ENCODE results near the gene ACTG1. TPM values are rescaled to one million over a fixed set of nuclear protein-coding genes. Genes with fewer than 3 reads are reported as not detected.
A peak's percentile ranks its signal among the peaks of the same experiment; 100 is the strongest.

ACTG1 gene
- total and polyA plus RNA-seq, 2 of the 13 experiments (the other 11 are each of a cell fraction or from before 2014, with no cell fraction given) = 973 to 1,138 TPM

DNA sequence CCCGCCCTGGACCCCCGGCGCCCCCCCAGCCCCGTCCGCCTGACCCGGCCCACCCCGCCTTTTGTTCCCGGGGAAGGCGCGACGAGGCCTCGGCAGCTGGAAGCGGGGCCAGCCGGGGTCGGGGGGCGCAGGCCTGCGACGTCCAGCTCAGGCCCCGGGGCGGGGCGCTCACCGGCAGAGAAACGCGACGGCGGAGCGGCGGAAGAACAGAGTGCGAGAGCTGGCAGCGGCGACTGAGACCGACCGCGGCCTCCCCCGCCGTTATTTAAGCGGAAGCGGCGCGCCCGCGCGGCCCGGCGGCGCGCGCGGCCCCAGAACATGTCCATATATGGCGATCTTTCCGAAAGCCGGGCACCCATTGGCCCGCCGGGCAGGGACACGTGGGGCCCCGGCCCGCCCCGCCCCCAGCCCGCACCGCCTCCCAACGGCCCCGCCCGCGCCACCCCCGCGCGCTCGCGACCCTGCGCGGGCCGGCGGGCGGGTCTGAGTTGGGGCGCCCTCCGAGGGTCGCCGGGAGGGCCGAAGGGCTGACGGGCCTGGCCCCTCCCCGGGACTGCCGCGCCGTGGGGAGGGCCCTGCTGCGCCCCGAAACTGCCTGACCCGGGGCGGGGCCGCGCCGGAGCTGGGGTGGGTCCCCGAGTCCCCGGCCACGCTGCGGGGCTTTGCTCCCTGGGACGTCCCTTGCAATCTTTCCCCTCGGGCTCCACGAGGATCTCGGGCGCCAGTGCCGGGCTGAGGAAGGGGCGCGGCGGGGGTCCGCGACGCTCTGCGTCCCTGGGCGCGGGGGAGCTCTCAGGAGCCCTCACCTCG lies at the start of gene ACTG1 (continued):
- TF ChIP-seq GLMP (CRISPR knock-in tag; IDR thresholded peaks at IDR 0.05; ENCODE audit: borderline replicate concordance) (no peak), FOSL1 (CRISPR knock-in tag; IDR thresholded peaks at IDR 0.05; ENCODE audit: borderline replicate concordance) (no peak), HOMEZ (CRISPR knock-in tag; IDR thresholded peaks at IDR 0.05; ENCODE audit: low read depth) (no peak), ZMYM4 (CRISPR knock-in tag; IDR thresholded peaks at IDR 0.05) (peak; percentile 64; the same call in 1 of the 2 replicates), ZNF350 (CRISPR knock-in tag; IDR thresholded peaks at IDR 0.05; ENCODE audit: borderline replicate concordance, low read depth) (no peak), KLF9 (CRISPR knock-in tag; IDR thresholded peaks at IDR 0.05; ENCODE audit: low read depth) (no peak), PTBP1 (IDR thresholded peaks at IDR 0.05; ENCODE audit: low read depth, low read length, poor library complexity, severe bottlenecking) (peak; percentile 17), ZXDC (CRISPR knock-in tag; IDR thresholded peaks at IDR 0.05) (no peak), IKZF4 (CRISPR knock-in tag; IDR thresholded peaks at IDR 0.05; ENCODE audit: borderline replicate concordance, low read depth, not compliant biosample characterization) (no peak), MAZ (IDR thresholded peaks at IDR 0.05; ENCODE audit: borderline replicate concordance, low read depth, low read length) (peak; percentile 58; the same call in 1 of the 2 replicates), MAZ (CRISPR knock-in tag; IDR thresholded peaks at IDR 0.05; ENCODE audit: low read depth) (peak; percentile 82), RERE (CRISPR knock-in tag; IDR thresholded peaks at IDR 0.05; ENCODE audit: low read depth) (0 out of 2 replicates have a peak, but pooled peaks have one; percentile 22)
- TF ChIP-seq, protein P1, sequence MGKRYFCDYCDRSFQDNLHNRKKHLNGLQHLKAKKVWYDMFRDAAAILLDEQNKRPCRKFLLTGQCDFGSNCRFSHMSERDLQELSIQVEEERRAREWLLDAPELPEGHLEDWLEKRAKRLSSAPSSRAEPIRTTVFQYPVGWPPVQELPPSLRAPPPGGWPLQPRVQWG (CRISPR knock-in tag; IDR thresholded peaks at IDR 0.05; ENCODE audit: borderline replicate concordance, low read depth) = no peak
- TF ChIP-seq, protein P2, sequence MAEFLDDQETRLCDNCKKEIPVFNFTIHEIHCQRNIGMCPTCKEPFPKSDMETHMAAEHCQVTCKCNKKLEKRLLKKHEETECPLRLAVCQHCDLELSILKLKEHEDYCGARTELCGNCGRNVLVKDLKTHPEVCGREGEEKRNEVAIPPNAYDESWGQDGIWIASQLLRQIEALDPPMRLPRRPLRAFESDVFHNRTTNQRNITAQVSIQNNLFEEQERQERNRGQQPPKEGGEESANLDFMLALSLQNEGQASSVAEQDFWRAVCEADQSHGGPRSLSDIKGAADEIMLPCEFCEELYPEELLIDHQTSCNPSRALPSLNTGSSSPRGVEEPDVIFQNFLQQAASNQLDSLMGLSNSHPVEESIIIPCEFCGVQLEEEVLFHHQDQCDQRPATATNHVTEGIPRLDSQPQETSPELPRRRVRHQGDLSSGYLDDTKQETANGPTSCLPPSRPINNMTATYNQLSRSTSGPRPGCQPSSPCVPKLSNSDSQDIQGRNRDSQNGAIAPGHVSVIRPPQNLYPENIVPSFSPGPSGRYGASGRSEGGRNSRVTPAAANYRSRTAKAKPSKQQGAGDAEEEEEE (CRISPR knock-in tag; IDR thresholded peaks at IDR 0.05; ENCODE audit: borderline replicate concordance) = no peak
